ENCODE data around the gene GPR132.
"Not testable (repeated sequence)": the region's sequence is repeated elsewhere in the genome, so short reads cannot be mapped to it uniquely, and the experiment has no call there.

Gene GPR132

DNA sequence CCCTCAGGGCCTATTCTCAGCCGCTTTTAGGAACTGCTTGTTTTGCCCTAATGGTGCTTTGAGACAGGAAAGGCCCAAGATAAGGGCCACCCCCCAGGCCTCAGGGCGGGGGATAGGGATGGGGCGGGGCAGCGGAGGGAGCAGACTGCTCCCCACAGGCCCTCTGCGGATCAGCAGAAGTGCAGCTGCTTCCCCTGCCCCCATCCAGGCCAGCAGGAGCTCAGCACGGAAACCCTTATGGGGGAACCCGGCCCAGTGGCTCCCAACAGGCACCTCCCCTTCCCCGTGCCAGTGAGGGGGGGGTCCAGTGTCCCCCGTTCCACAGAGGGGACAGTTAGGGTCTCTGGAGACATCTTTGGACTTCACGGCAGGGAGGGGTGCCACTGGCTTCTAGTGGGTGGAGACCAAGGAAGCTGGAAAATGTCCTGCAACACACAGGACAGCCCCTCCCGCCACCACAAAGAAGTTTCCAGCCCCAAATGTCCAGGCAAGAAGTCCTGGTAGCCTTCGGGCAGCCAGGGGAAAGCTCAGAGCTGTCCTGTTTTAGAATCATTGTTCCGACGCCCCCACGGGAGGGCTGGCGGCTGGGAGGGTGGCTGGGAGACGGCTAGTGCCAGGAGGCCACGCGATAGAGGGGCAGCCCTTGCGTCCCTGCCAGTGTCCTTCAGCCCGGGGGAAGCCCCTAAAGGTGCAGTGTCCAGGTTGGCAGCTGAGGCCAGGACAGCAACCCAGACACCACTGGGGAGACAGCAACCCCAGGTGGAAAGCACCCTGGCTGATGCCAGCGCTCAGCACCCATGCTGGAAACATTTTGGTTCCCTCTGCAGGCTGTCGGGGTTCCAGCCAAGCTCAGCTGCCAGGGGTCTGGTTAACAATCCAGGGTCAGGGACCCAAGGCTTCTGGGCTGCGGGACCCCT, 10.4 kb upstream of the GPR132 start:
- no peak for DNase-seq (ENCODE audit: low spot score)

DNA sequence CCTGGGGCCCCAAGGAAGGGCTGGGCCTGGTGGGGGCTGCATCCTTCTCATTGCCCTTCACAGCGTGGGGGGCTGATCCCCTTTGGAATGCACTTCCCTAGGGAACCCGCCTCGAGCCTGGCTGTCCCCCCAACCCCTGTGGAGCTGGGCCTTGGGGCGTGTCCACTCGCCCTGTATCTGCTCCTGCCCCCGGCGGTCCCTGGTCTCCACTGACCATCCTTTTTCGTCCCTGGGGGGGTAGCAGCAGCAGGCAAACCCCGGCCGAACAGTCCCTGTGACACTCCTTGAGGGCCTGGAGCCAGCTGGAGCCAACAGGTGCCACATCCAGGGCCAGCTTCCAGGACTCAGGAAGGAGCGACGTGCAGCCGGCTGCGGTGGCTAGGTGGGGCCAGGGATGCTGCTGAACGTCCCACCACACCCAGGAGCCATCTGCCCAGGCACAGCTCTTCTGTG, 9.4 kb upstream of the GPR132 start:
- no peak for DNase-seq (ENCODE audit: low spot score)

DNA sequence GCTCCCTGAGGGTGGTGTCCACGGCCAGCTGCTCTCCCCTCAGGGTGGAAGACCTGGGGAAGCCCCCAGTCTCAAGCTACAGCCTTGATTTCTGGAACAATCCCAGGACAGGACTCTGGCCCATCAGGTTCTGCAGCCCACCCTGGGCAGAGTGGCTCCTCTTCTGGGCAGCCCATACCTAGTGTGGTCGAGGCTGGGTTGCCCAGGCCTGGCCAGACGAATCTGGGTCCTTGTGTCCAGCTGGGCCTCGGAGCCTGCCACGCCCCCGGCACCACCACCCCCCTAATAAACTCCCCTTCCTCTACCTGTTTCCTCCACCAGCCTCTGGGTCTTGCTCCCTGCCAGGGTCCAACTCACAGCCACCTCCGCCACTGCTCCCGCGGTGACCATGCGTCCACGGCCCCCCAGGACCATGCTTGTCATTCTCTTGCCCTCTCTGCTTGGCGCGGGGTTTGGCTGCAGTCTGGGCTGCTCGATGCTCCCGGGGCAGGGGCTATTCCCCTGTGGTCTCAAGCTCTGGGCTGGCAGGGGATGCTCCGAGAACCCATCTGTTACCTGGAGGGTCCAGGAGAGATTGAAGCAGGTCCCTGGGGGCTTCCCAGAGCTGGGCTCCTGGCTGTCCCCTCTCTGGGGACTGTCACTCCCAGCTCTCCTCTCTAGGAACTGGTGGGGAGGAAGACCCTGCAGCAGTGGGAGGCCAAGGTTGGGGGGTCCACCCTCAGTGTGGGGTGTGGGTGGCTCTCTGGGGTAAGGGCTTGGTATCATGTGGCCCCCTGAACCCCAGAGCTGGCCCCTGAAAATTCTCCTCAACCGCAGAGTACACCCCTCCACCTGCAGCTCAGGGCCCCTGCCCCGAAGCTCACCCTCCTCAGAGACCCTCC, 8.7 kb upstream of the GPR132 start:
- no peak for DNase-seq (ENCODE audit: low spot score)

DNA sequence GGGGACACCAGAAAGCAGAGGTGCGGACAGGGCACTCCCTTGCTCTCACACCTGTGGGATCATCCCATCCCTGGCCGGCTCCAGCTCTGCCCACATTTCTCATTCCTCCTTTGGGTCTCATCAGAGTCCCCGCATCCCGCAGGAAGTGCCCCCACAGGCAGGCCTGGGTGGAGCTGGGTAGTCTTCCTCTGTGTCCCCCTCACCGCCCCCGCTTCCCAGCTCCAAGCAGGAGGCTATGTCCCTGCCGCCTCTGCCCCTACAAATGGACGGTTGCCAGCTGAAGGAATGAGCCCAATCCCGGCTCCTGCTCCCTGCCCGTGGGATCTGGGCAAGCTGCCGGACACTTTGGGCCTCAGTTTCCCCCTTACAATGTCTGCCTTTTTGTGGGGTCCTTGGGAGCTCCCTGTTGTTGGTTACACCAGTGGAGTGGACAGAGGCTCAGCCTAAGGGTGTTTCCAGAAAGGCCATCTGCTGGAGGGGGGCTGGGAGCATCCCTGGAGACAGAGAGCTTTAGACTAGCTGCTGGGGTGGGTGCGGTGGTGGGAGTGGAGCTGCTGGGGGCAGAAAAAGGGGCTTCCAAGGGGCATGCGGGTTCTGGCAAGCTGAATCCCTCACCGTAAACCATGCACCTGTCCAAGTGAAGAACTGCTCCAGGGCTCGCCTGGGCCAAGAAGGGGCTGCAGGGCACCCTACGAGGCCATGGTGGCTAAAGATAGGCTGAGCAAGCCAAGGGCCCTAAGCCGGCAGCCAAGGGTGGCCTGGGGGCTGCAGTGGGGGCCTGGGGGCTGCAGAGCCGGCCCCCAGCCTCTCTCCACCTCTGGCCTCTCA, 7.9 kb upstream of the GPR132 start:
- no peak for DNase-seq (ENCODE audit: low spot score)

DNA sequence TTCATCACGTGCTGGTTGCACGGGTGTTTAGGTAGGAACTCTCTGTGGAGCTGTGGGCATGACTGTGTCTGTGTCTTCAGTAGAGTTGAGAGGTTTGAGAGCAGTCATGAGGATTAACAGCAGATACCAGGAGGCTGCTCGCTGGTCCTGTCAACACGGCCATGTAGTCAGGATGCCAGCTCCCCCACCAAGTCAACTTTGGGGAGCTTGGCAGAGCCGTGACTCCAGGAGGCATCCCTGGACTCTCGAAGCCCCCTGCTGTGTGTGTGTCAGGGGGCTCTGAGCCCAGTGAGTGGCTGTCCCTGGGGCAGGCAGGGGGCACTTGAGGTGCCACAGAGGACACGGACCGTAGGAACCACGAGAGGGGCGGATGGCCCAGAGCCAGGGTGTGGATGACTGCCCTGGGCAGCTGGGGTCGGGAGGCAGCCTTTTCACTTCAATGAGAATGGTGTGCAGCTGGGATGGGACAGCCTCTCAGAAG, 7.2 kb upstream of the GPR132 start:
- no peak for DNase-seq (ENCODE audit: low spot score)

DNA sequence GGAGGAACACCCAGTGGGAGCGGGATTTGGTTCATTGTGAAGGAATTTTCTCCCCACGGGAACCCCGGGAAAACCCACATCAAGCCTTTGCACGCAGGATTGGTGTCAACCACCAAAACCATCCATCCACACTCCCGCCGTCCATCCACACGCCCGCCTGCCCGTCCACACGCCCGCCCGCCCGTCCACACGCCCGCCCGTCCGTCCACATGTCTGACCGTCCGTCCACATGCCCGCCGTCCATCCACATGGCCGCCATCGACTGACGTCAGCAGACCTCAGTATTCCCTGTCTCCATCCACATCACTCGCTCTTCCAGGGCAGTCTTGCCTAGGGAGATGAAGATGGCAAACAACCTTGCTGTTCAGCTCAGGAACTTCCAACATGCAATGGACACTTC, 6.7 kb upstream of the GPR132 start:
- DNase-seq (ENCODE audit: low spot score) = no peak

DNA sequence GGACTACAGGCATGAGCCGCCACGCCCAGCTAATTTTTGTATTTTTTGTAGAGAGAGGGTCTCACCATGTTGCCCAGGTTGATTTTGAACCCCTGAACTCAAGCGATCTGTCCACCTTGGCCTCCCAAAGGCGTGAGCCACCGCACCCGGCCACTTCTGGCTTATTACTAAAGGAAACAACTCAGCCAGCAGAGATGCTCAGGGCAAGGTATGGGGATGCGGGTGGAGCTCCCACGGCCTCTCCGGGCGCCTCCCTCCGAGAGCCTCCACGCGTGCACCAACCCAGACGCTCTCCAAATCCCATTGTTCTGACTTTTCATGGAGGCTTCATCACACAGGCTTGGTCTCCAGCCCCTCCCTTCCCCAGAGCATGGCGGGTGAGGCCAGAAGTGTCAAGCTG, 6.1 kb upstream of the GPR132 start:
- no peak for DNase-seq (ENCODE audit: low spot score)

DNA sequence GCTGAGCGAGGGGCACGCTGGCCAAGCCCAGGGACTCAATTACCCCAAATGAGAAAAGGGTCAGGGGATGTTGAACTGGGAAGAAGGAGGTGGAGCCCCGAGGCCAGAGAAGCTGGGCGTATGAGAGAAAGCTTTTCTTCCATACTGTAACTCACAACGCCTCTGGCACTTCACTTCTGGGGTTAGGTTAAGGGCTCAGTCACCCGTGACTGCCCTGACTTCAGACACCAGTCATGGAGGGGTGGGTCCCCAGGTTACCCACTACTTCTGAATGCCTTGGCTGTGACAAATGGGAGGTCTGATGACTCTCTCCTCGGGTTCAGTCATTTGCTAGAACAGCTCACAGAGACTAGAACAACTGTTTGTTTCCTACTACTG, 5.5 kb upstream of the GPR132 start:
- no peak for DNase-seq (ENCODE audit: low spot score)

DNA sequence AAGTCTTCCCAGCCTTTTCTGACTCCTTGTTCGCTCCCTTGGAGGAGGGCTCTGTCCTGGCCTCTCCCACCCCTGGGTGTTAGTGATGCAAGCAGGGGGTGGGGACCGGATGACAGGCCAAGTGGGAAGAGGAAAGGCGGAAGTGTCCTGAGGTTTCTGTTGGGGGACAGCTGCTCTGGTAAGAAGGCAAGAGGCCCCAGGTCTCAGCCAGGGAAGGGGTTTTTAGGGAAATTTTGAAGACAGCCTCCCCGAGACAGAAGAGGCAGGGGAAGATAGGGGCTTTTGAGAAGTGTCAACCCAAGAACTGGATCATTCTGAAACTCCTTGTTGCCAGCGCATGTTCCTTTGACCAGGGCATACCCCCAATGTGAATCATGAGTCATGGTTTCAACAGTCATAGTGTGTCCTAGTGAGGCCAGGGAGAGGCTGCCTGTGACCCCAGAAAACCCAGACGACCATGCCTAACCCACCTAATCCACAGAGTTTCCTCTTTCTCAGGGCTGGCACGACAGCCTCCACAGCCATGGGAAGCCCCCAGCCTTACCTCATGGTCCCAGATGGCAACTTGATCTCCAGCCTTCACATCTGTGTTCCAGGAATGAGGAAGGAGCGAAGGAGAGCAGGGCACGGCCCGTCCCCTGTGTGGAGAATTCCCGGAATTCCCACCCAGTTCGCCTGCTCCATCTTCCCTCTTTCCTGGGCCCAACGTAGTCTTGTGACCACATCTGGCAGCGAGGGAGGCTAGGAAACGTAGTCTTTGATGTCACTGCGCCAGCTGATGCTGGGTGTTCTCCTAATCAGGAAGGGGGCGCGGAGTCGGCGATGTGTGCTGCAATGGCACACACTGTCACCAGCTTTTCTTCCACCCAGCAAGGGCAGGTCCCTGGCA, 4.9 kb upstream of the GPR132 start:
- DNase-seq (ENCODE audit: low spot score) = no peak

DNA sequence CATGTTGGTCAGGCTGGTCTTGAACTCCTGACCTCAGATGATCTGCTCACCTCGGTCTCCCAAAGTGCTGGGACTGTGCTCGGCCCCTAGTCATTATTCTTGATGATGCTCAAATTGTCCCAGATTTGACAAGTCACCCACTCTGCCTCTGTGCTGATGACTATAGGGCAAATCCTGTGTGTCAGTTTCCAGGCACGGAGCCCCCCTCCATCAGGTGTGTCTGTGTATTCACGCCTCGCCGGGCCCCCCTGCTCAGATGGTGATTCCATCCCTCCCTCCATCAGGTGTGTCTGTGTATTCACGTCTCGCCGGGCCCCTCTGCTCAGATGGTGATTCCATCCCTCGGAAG, 4.3 kb upstream of the GPR132 start:
- no peak for DNase-seq (ENCODE audit: low spot score)

DNA sequence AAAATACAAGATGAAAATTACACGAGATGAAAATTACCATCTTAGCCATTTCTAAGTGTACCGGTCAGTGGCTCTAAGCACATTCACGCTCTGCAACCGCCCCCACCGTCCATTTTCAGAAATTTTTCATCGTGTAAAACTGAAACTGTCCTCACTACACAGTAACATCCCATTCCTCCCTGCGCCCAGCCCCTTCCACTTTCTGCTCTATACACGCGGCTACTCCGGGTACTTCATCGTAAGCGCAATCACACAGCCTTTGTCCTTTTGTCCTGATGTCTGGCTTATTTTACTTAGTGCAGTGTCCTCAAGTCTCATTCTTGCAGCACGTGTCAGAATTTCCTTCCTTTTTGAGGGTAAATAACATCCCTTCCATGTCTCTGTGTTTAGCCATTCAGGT, 3.6 kb upstream of the GPR132 start:
- DNase-seq (ENCODE audit: low spot score) = no peak

DNA sequence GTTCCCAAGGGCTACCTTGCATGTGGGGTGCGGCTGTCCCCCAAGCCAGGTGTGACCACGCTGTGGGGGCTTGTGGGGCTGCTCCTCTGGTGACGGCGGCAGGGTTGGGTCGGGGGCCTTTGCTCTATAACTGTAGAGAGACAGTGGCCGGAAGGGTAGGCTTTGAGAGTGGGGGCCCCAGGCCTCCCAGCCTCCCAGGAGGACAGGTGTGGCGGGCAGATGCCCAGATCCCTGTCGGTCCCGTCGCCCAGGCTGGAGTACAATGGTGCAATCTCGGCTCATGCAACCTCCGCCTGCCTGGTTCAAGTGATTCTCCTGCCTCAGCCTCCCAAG, 2.7 kb upstream of the GPR132 start:
- no peak for DNase-seq (ENCODE audit: low spot score)

DNA sequence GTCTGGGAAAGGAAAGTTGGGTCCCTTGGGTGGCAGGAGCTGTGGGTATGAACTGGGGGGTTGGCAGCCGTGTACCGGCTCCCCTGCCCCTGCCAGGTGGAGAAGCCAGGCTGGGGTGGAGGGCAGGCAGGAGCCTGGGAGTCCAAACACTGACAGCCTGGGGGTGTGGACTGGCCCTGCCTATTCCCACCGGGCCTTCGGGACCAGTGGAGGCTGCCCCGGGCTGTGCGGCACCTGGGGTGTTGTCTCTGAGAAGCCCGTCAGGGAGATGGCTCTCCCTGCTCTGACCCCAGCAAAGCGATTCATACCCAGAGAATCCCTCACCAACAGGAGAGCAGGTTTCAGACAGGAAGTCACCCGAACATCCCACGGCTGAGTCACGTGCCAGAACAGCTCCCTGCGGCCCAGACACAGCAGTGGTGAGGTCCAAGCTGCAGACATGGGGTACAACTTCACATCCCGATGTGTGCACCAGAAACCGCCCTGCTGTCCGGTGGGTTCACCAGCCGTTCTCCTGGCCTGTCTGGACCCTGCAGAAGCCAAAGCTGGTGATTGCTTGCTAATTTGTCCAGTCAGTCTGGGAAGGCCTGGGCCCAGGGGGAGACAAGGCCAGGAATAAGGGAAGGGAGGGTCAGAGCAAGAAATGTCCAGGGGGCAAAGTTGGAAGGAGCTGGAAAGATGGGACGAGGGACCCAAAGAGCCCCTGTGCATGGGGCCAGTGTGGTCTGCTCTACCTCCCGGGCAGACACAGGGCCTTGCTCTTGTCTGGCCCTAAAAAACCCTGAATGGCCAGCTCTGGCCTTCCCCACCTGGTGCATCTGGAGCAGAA, 2.1 kb upstream of the GPR132 start:
- DNase-seq (ENCODE audit: low spot score) = no peak

DNA sequence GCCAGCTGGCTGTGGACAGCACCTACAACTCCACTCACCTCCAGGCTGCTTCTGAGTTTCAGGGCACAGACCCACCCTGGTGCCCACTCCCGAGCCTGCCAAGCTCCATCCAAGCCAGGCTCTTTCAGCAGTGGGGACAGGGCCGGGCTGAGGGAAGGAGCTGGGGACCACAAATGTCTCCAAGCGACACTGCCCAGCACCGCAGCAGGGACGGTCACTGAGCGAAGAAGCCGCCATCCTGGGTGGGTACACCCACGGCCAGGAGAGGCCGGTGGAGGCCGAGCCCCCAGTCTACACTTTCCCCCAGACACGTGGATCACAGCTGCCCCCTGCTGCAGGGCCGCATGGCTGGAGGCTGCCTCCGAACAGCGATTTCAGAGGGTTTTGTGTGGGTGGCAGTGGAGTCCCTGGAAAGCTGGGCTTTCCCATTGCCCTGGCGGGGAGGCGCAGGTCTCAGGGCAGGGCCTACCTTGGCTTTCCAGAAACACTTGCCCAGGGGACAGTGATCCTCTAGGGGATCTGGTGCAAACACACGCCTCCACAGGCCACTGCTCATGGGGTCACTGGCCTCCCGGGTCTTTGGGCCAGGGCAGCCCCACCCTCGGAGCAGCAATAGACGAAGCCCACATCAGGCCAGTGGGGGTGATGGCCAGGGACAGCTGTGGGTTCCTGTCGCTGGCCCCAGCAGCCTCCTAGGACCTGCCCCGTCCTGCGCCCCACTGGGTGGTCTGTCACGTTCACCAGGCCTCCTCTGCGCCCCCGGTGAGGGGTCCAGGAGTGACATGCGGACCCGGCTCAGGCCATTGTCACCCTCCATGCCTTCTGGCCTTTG, 1.2 kb upstream of the GPR132 start:
- no peak for DNase-seq (ENCODE audit: low spot score)

DNA sequence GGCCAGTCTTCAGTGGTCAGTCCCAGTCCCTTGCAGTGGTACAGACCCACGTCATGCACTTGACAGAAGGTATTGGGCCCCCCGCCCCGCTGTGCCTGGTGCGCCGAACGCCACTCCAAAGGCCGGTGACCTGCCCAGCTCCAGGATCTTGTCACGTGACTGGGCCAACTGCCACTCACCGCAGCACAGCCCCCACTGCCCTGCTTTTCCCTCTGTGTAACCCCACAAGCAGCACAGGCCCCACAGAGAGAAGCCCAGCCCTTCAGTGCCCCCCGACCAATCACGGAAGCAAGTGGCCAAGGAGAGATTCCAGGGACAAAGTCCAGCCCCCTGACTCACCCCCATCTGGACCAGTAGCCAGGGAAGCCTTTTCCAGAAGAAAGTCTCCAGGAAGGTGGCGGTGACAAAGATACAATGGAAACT, 498 bp downstream of the GPR132 start:
- DNase-seq (ENCODE audit: low spot score) = no peak

DNA sequence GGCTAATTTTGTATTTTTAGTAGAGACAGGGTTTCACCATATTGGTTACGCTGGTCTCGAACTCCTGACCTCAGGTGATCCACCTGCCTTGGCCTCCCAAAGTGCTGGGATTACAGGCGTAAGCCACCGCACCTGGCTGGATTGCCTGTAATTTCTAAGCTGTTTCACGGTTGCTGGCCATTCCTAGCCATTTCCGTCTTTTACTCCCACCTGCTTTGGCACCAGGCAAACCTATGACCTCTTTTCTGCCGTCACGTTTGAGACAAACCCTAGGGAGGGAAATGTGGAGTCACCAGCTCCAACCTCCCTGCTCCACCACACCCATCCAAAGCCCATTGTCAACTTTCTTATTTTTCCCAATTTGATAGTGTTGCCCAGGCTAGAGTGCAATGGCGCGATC, 1.2 kb downstream of the GPR132 start:
- no peak for DNase-seq (ENCODE audit: low spot score)

DNA sequence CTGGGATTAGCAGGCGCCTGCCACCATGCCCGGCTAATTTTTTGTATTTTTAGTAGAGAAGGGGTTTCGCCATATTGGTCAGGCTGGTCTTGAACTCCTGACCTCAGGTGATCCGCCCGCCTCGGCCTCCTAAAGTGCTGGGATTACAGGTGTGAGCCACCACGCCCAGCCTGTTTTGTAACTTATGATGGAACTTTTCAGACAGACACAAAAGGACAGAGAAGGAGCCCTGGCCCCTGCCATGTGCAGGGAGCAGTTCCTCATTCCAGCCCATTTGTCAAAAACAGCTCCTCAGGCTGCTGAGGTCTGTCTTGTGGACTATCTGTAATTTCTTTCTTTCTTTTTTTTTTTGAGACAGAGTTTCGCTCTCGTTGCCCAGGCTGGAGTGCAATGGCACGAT, 1.7 kb downstream of the GPR132 start:
- DNase-seq (ENCODE audit: low spot score) = not testable (repeated sequence)

DNA sequence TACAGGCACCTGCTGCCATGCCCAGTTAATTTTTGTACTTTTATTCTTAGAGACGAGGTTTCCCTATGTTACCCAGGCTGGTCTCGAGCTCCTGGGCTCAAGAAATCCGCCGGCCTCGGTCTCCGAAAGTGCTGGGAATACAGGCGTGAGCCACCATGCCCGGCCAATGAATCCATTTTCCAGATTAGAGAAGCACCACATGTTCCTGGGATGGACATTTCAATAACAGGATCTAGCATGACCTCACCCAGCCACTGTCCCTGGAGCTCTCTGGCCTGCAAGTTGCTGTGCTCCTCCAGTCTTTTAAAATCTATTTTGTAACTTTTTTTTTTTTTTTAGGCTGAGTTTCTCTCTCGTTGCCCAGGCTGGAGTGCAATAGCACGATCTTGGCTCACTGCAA, 2.2 kb downstream of the GPR132 start:
- no peak for DNase-seq (ENCODE audit: low spot score)

DNA sequence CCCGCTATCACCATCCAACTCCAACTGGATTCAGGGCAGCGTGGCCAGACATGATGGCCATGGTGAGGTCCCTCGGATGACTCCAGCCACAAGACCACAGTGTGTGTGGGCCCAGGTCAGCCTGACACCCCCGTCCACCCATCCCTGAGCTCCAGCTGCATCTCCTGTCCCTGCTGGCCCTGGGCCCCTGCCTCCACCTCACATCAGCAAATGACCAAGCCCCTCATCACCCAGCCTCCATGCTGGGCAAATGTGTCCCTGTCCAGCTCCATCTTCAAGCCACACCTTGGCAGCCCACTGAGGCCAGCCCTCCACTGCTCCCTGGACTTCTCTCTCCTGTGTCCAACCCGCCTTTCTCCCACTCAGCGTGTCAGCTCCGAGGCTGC, 3.2 kb downstream of the GPR132 start:
- no peak for DNase-seq (ENCODE audit: low spot score)
